ENCODE measurements around the gene CRELD1.

GRCh38 chr3:9957214-9957613, 23.6 kb downstream of the CRELD1 start:
- TF ChIP-seq CTCF (IDR thresholded peaks at IDR 0.05) (no peak), EZH2 (IDR thresholded peaks at IDR 0.05; ENCODE audit: borderline replicate concordance, insufficient read depth, low read depth, low read length, poor library complexity, severe bottlenecking) (no peak)

Data from B cell (primary cell).